ENCODE data around the gene MAOB.

DNA sequence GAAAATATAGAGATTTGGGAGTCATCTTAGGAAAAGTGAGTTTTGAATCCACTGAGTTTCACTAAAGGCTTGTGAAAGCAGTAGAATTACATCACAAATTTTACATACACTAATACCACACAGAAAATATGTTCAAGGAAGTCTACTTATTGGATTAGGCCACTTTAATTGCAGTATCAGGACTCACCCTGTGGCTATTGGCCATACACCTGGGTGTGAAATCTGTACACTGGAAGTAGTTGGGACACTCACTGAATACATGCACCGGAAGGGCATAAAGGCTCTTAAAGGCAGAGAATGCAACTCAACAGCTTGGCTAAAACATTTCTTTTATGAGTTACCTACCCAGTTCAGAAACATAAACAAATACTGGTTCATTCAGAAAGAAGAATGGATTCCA lies 19.8 kb downstream of the MAOB start:
- TF ChIP-seq, protein P1, sequence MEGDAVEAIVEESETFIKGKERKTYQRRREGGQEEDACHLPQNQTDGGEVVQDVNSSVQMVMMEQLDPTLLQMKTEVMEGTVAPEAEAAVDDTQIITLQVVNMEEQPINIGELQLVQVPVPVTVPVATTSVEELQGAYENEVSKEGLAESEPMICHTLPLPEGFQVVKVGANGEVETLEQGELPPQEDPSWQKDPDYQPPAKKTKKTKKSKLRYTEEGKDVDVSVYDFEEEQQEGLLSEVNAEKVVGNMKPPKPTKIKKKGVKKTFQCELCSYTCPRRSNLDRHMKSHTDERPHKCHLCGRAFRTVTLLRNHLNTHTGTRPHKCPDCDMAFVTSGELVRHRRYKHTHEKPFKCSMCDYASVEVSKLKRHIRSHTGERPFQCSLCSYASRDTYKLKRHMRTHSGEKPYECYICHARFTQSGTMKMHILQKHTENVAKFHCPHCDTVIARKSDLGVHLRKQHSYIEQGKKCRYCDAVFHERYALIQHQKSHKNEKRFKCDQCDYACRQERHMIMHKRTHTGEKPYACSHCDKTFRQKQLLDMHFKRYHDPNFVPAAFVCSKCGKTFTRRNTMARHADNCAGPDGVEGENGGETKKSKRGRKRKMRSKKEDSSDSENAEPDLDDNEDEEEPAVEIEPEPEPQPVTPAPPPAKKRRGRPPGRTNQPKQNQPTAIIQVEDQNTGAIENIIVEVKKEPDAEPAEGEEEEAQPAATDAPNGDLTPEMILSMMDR (IDR thresholded peaks at IDR 0.05), result no peak
- no peak for TF ChIP-seq POLR2A (IDR thresholded peaks at IDR 0.05)
